IPS-18a (cell line): Measurements from ENCODE around the gene ZNF195.
"Not testable (repeated sequence)": the region's sequence is repeated elsewhere in the genome, so short reads cannot be mapped to it uniquely, and the experiment has no call there.

ENCODE experiments used
- H3K27ac ChIP-seq: one replicate; pipeline ENCODE4 v1.5.1; 2013; ENCODE audit warnings: low read length
- H3K27me3 ChIP-seq: one replicate; pipeline ENCODE4 v1.6.1; 2013; ENCODE audit warnings: mild to moderate bottlenecking, low read length; ENCODE audit not compliant: control insufficient read depth, insufficient read depth
- H3K36me3 ChIP-seq: one replicate; pipeline ENCODE4 v1.6.1; 2013; ENCODE audit warnings: low read depth, low read length; ENCODE audit not compliant: control insufficient read depth
- H3K4me1 ChIP-seq: one replicate; pipeline ENCODE4 v1.6.1; 2013; ENCODE audit warnings: low read depth, low read length; ENCODE audit not compliant: control insufficient read depth
- H3K4me3 ChIP-seq: one replicate; pipeline ENCODE4 v1.5.1; 2013; ENCODE audit warnings: low read length
- H3K9ac ChIP-seq: one replicate; pipeline ENCODE4 v1.6.1; 2013; ENCODE audit warnings: mild to moderate bottlenecking, low read length, moderate library complexity
- H3K9me3 ChIP-seq: one replicate; pipeline ENCODE4 v1.6.1; 2013; ENCODE audit warnings: low read depth, low read length; ENCODE audit not compliant: control insufficient read depth

Gene ZNF195

GRCh38 chr11:3342709-3343108 lies 36.2 kb downstream of the ZNF195 start:
- no peak overlapping the region for H3K9ac ChIP-seq
- no peaks in the 10 kb centered on the region for H3K27me3 ChIP-seq
- no peak overlapping the region for H3K27ac ChIP-seq
- H3K9me3 ChIP-seq: no peaks in the 10 kb centered on the region
- H3K4me1 ChIP-seq: no peaks in the 10 kb centered on the region
- H3K36me3 ChIP-seq: no peaks in the 10 kb centered on the region
- no peak overlapping the region for H3K4me3 ChIP-seq

- Histone ChIP-seq H3K9me3 (no peaks in the 10 kb centered on the region), H3K27ac (no peak overlapping the region), H3K9ac (no peak overlapping the region), H3K36me3 (no peaks in the 10 kb centered on the region), H3K27me3 (no peaks in the 10 kb centered on the region), H3K4me3 (no peak overlapping the region), H3K4me1 (no peaks in the 10 kb centered on the region)
These were observed 37.6 kb downstream of the ZNF195 start for GRCh38 chr11:3341298-3341697.

GRCh38 chr11:3340025-3340424 lies 38.9 kb downstream of the ZNF195 start:
- Histone ChIP-seq H3K9me3 (no peaks in the 10 kb centered on the region), H3K4me3 (no peak overlapping the region), H3K4me1 (no peaks in the 10 kb centered on the region), H3K27me3 (no peaks in the 10 kb centered on the region), H3K36me3 (no peaks in the 10 kb centered on the region), H3K9ac (no peak overlapping the region), H3K27ac (no peak overlapping the region)

GRCh38 chr11:3339340-3339624 lies 39.7 kb downstream of the ZNF195 start:
- no peak overlapping the region for H3K27ac ChIP-seq
- no peaks in the 10 kb centered on the region for H3K36me3 ChIP-seq
- no peaks in the 10 kb centered on the region for H3K4me1 ChIP-seq
- no peak overlapping the region for H3K4me3 ChIP-seq
- no peak overlapping the region for H3K9ac ChIP-seq
- H3K27me3 ChIP-seq: no peaks in the 10 kb centered on the region
- no peaks in the 10 kb centered on the region for H3K9me3 ChIP-seq

- H3K9me3 ChIP-seq: no peaks in the 10 kb centered on the region
- no peak overlapping the region for H3K27ac ChIP-seq
- no peak overlapping the region for H3K4me3 ChIP-seq
- H3K9ac ChIP-seq: no peak overlapping the region
- no peaks in the 10 kb centered on the region for H3K36me3 ChIP-seq
- H3K4me1 ChIP-seq: no peaks in the 10 kb centered on the region
- H3K27me3 ChIP-seq: no peaks in the 10 kb centered on the region
These were observed 40.2 kb downstream of the ZNF195 start for GRCh38 chr11:3338569-3339339.

- not testable (repeated sequence) for H3K27ac ChIP-seq, H3K27me3 ChIP-seq, H3K9ac ChIP-seq, H3K9me3 ChIP-seq, H3K4me3 ChIP-seq, H3K4me1 ChIP-seq, H3K36me3 ChIP-seq
These were observed 42.5 kb downstream of the ZNF195 start for GRCh38 chr11:3336420-3336819.

- H3K27me3 ChIP-seq, H3K36me3 ChIP-seq, H3K4me3 ChIP-seq, H3K27ac ChIP-seq, H3K4me1 ChIP-seq, H3K9me3 ChIP-seq, H3K9ac ChIP-seq: not testable (repeated sequence)
These were observed 45.8 kb downstream of the ZNF195 start for GRCh38 chr11:3333157-3333556.

- not testable (repeated sequence) for H3K9ac ChIP-seq, H3K9me3 ChIP-seq, H3K4me1 ChIP-seq, H3K27ac ChIP-seq, H3K36me3 ChIP-seq, H3K27me3 ChIP-seq, H3K4me3 ChIP-seq
These were observed 47.9 kb downstream of the ZNF195 start for GRCh38 chr11:3331078-3331477.

- not testable (repeated sequence) for H3K9ac ChIP-seq, H3K9me3 ChIP-seq, H3K4me3 ChIP-seq, H3K36me3 ChIP-seq, H3K4me1 ChIP-seq, H3K27ac ChIP-seq, H3K27me3 ChIP-seq
These were observed 48.9 kb downstream of the ZNF195 start for GRCh38 chr11:3330064-3330463.

GRCh38 chr11:3328503-3328902 lies 50.4 kb downstream of the ZNF195 start:
- H3K36me3 ChIP-seq, H3K9ac ChIP-seq, H3K27ac ChIP-seq, H3K27me3 ChIP-seq, H3K4me3 ChIP-seq, H3K9me3 ChIP-seq, H3K4me1 ChIP-seq: not testable (repeated sequence)

- not testable (repeated sequence) for H3K4me3 ChIP-seq, H3K27ac ChIP-seq, H3K27me3 ChIP-seq, H3K9me3 ChIP-seq, H3K9ac ChIP-seq, H3K36me3 ChIP-seq, H3K4me1 ChIP-seq
These were observed 52.5 kb downstream of the ZNF195 start for GRCh38 chr11:3326450-3326849.

- not testable (repeated sequence) for H3K4me1 ChIP-seq, H3K4me3 ChIP-seq, H3K27ac ChIP-seq, H3K27me3 ChIP-seq, H3K36me3 ChIP-seq, H3K9me3 ChIP-seq, H3K9ac ChIP-seq
These were observed 54.2 kb downstream of the ZNF195 start for GRCh38 chr11:3324724-3325123.
